Esophagus squamous epithelium (tissue), 4 donors: ENCODE data around the gene SLU7.

Experiments used
- POLR2A ChIP-seq, 4 donors: fragments of 450-650 bp; IDR thresholded peaks; one replicate each; pipeline ENCODE4 v1.6.1; 2017; ENCODE audit warnings: antibody characterized with exemption in 4 of 4, mild to moderate bottlenecking in 4 of 4, moderate library complexity in 3 of 4
- TF ChIP-seq, protein P1 (sequence below), 6 experiments: fragments of 450-650 bp in 4 of 6; fragments of 200-600 bp in 2 of 6; sonication (generic) in 2 of 6; IDR thresholded peaks; one replicate each; pipeline ENCODE4 v1.5.1; 2016 to 2019; ENCODE audit warnings: antibody characterized with exemption in 6 of 6, mild to moderate bottlenecking in 4 of 6, moderate library complexity in 4 of 6

DNA sequence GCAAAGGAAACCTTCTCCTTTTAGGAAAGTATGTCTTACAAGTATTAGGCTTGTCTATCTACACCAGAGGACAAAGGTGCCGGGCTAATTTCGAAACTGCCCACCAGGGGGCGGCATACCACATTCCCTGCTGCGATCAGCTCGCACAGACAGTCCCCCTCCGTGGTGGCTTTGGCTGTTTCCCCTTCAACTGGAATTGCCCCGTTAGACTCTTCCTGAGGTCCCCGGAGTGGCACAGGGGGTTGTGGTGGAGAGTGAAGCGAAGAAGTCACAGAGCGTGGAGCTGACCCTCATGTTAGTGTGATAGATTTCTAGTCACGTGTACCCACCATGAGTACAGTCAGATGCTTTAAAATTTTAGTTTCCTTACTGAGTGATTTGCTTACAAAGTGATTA is 20.3 kb upstream of the SLU7 start:
- TF ChIP-seq, protein P1, sequence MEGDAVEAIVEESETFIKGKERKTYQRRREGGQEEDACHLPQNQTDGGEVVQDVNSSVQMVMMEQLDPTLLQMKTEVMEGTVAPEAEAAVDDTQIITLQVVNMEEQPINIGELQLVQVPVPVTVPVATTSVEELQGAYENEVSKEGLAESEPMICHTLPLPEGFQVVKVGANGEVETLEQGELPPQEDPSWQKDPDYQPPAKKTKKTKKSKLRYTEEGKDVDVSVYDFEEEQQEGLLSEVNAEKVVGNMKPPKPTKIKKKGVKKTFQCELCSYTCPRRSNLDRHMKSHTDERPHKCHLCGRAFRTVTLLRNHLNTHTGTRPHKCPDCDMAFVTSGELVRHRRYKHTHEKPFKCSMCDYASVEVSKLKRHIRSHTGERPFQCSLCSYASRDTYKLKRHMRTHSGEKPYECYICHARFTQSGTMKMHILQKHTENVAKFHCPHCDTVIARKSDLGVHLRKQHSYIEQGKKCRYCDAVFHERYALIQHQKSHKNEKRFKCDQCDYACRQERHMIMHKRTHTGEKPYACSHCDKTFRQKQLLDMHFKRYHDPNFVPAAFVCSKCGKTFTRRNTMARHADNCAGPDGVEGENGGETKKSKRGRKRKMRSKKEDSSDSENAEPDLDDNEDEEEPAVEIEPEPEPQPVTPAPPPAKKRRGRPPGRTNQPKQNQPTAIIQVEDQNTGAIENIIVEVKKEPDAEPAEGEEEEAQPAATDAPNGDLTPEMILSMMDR (IDR thresholded peaks at IDR 0.05) = peak; percentile 90 to 95 (median 92)
- TF ChIP-seq POLR2A (IDR thresholded peaks at IDR 0.05) = no peak
